PFSK-1 (cell line): ENCODE results near the gene PSMC4.

Experiments used
- FOXP2 ChIP-seq: optimal IDR thresholded peaks from 2 replicates; pipeline ENCODE3; 2011; ENCODE audit warnings: borderline replicate concordance, control low read depth, inconsistent platforms; ENCODE audit not compliant: insufficient read depth; ENCODE audit errors: extremely low read length, extremely low read depth
- POLR2AphosphoS5 ChIP-seq: IDR thresholded peaks from 2 replicates; pipeline ENCODE4 v1.6.1; 2012; ENCODE audit warnings: low read depth, mild to moderate bottlenecking, control low read depth, low read length, moderate library complexity
- SIN3A ChIP-seq: IDR thresholded peaks from 2 replicates; pipeline ENCODE4 v1.6.1; 2012; ENCODE audit warnings: mild to moderate bottlenecking, low read length, moderate library complexity, borderline replicate concordance; ENCODE audit not compliant: insufficient read depth
- TAF1 ChIP-seq: IDR thresholded peaks from 2 replicates; pipeline ENCODE4 v1.6.1; 2012; ENCODE audit warnings: low read length, control low read depth, borderline replicate concordance; ENCODE audit not compliant: insufficient read depth
- TF ChIP-seq, protein P1 (sequence below), 2 experiments: IDR thresholded peaks; 2 replicates each; pipeline versions ENCODE4 v1.6.1 to v1.8.0; 2011 to 2012; ENCODE audit warnings: low read depth in 2 of 2, low read length in 2 of 2, control low read depth in 1 of 2, inconsistent platforms in 1 of 2, mild to moderate bottlenecking in 1 of 2, moderate library complexity in 1 of 2; ENCODE audit not compliant: insufficient read depth in 1 of 2

Gene PSMC4

DNA sequence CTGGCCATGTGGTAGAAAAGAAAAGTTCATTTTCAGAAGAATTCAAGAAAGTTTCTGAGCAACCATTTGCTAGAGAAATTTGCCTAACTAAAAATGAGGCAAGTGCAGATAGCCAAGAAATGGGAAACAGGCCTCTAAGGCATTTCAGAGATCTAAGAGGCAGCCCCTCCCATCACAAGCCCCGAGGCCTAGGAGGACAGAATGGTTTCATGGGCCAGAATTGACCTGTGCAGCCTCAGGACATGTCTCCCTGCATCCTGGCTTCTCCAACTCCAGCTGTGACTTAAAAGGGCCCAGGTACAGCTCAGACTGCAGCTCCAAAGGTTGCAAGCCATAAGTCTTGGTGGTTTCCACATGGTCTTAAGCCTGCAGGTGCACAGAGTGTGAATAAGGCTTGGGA, 22.6 kb downstream of the PSMC4 start:
- TF ChIP-seq FOXP2 = no peak
- no peak for TF ChIP-seq TAF1
- no peak for TF ChIP-seq SIN3A
- no peak for TF ChIP-seq POLR2AphosphoS5
- TF ChIP-seq, protein P1, sequence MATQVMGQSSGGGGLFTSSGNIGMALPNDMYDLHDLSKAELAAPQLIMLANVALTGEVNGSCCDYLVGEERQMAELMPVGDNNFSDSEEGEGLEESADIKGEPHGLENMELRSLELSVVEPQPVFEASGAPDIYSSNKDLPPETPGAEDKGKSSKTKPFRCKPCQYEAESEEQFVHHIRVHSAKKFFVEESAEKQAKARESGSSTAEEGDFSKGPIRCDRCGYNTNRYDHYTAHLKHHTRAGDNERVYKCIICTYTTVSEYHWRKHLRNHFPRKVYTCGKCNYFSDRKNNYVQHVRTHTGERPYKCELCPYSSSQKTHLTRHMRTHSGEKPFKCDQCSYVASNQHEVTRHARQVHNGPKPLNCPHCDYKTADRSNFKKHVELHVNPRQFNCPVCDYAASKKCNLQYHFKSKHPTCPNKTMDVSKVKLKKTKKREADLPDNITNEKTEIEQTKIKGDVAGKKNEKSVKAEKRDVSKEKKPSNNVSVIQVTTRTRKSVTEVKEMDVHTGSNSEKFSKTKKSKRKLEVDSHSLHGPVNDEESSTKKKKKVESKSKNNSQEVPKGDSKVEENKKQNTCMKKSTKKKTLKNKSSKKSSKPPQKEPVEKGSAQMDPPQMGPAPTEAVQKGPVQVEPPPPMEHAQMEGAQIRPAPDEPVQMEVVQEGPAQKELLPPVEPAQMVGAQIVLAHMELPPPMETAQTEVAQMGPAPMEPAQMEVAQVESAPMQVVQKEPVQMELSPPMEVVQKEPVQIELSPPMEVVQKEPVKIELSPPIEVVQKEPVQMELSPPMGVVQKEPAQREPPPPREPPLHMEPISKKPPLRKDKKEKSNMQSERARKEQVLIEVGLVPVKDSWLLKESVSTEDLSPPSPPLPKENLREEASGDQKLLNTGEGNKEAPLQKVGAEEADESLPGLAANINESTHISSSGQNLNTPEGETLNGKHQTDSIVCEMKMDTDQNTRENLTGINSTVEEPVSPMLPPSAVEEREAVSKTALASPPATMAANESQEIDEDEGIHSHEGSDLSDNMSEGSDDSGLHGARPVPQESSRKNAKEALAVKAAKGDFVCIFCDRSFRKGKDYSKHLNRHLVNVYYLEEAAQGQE (IDR thresholded peaks at IDR 0.05; ENCODE audit: insufficient read depth in 1 of 2, low read depth in 2 of 2, low read length in 2 of 2) = no peak

DNA sequence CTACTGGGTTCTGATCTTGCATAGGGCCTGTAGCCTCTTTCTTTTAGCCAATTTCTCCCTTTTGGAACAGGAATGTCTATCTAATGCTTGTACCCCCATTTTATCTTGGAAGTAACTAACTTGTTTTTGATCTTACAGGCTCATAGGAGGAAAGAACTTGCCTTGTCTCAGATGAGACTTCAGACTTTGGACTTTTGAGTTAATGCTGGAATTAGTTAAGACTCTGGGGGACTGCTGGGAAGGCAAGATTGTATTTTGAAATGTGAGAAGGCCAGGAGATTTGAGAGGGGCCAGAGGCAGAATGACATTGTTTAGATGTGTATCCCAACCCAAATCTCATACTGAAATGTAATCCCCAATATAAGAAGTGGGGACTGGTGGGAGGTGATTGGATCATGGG, 23.4 kb downstream of the PSMC4 start:
- TF ChIP-seq TAF1 (no peak), FOXP2 (no peak), POLR2AphosphoS5 (no peak), SIN3A (no peak)
- TF ChIP-seq, protein P1 (IDR thresholded peaks at IDR 0.05; ENCODE audit: insufficient read depth in 1 of 2, low read depth in 2 of 2, low read length in 2 of 2) = no peak

DNA sequence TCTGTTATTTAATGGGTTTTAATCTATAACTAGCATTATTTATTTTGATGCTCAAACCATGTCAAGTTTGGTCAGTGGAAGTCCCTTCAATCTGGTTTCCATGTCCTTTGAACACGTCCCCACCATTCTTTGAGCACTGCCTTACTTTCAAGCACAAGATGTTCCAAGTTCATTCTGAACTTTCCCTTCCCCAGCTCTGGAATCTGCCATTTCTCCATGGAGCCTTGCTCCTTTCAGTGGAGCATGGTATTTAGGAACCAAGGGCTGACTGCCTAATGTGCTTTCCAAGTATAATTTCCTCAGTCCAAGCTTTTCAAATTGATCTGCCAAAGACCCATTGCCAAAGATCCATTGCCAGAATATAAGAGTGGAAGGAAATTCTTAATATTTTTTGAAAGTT, 24.8 kb downstream of the PSMC4 start:
- TF ChIP-seq POLR2AphosphoS5 (no peak), SIN3A (no peak), FOXP2 (no peak), TAF1 (no peak)
- TF ChIP-seq, protein P1 (IDR thresholded peaks at IDR 0.05; ENCODE audit: insufficient read depth in 1 of 2, low read depth in 2 of 2, low read length in 2 of 2) = no peak

DNA sequence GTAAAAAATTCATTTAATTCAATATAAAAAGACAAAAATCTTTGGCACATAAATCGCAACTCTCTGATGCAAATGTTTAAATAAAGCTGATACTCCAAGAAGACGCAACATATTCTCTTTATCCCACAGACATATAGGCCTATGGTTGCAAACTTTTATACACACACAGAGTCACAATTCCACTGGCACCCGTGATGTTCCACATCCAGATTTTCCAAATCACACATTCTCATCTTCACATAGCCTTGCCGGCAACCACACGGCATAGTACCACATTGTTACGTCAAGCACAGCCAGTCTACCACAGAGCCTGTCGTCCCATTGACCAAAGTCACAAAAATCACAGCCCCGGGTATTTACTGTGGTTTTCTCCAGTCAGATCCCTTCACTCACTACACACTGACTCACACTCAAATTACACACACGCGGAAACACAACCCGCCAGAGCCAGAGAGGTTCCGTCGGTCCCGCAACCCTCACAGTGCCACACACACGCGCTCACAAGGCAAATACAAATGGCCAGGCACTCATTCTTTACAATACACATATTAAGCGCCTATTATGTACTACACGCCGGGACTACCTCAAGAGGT, 25.3 kb downstream of the PSMC4 start:
- TF ChIP-seq FOXP2 = no peak
- no peak for TF ChIP-seq POLR2AphosphoS5
- no peak for TF ChIP-seq TAF1
- TF ChIP-seq SIN3A = no peak
- TF ChIP-seq, protein P1 (IDR thresholded peaks at IDR 0.05; ENCODE audit: insufficient read depth in 1 of 2, low read depth in 2 of 2, low read length in 2 of 2) = no peak
